Ectodermal cell (in vitro differentiated cells): Measurements from ENCODE around the gene TOR1B.

Source experiments
- H3K27ac ChIP-seq: 2 replicates; pipeline ENCODE4 v1.7.0; 2013; ENCODE audit warnings: mild to moderate bottlenecking, low read depth, low read length; ENCODE audit not compliant: insufficient read depth, poor library complexity, severe bottlenecking
- H3K27me3 ChIP-seq: 2 replicates; pipeline ENCODE4 v1.7.0; 2013; ENCODE audit warnings: mild to moderate bottlenecking, low read length; ENCODE audit not compliant: insufficient read depth, control insufficient read depth, poor library complexity, severe bottlenecking
- H3K36me3 ChIP-seq: one replicate; pipeline ENCODE4 v1.7.0; 2013; ENCODE audit warnings: low read length; ENCODE audit not compliant: control insufficient read depth, insufficient read depth
- H3K4me1 ChIP-seq: one replicate; pipeline ENCODE4 v1.7.0; 2013; ENCODE audit warnings: low read length; ENCODE audit not compliant: control insufficient read depth, insufficient read depth
- H3K4me3 ChIP-seq: 2 replicates; pipeline ENCODE4 v1.7.0; 2013; ENCODE audit warnings: low read depth, low read length, control low read depth; ENCODE audit not compliant: insufficient read depth
- H3K9me3 ChIP-seq: 2 replicates; pipeline ENCODE4 v1.7.0; 2013; ENCODE audit warnings: mild to moderate bottlenecking, low read length, moderate library complexity; ENCODE audit not compliant: control insufficient read depth
- WGBS, 2 experiments: methylation state at CpG; one replicate each; pipeline ENCODE4 v1.1.7; 2013; ENCODE audit warnings: missing lambda C conversion rate in 2 of 2; 5-methylcytosine and 5-hydroxymethylcytosine counted together

The TOR1B gene

DNA sequence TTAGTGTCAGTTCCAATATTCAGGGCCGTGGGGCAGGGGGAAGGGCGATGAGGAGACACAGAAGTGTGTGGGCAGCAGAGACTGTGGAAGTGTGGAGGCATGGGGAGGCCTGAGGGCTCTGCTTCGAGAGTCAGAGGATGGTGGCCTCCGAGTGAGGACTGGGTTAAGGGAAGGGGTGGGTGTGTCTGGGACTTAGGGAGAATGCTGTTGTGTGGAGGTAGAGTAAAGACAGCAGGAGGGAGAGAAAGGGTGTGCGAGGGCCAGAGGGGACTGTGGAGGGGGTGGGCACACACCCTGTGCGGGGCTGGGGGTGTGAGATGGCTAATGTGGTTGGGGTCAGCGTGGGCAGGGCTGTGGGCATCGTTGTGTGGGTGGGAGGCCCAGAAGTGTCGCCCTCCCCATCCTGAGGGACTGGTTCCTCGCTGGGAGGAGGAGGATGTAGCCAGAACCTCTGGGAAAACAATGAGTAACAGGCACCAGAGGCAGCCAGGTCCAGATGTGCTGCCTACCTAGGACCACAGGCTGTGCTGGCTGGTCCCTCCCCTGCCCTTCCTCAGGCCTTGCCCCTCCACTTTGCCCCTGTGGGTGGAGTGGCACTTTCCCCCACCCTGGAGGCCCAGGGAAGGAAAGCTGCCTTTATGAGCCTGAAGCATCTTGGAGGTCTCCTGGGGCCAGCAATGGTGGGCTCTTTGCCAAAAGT lies 36.5 kb downstream of the TOR1B start:
- H3K27ac ChIP-seq: no peak overlapping the region
- no peaks in the 10 kb centered on the region for H3K9me3 ChIP-seq
- H3K4me3 ChIP-seq: no peak overlapping the region
- peaks cover 5% of the 10 kb centered on the region for H3K4me1 ChIP-seq
- H3K36me3 ChIP-seq: no peaks in the 10 kb centered on the region
- H3K27me3 ChIP-seq: no peaks in the 10 kb centered on the region
- WGBS, 2 experiments: 75 to 81% methylated on average over 10 of the region's 10 CpGs

- no peaks in the 10 kb centered on the region for H3K27me3 ChIP-seq
- H3K4me1 ChIP-seq: peaks cover 5% of the 10 kb centered on the region
- H3K4me3 ChIP-seq: no peak overlapping the region
- no peaks in the 10 kb centered on the region for H3K9me3 ChIP-seq
- WGBS, 2 experiments: 91 to 94% methylated on average over 8 of the region's 8 CpGs
- no peaks in the 10 kb centered on the region for H3K36me3 ChIP-seq
- no peak overlapping the region for H3K27ac ChIP-seq
Measured at GRCh38 chr9:129840034-129840433, 37.0 kb downstream of the TOR1B start.

- H3K27ac ChIP-seq: no peak overlapping the region
- no peak overlapping the region for H3K4me3 ChIP-seq
- 87 to 91% methylated on average over 4 of the region's 4 CpGs for WGBS, 2 experiments
Measured at GRCh38 chr9:129841071-129841470, 38.1 kb downstream of the TOR1B start.

DNA sequence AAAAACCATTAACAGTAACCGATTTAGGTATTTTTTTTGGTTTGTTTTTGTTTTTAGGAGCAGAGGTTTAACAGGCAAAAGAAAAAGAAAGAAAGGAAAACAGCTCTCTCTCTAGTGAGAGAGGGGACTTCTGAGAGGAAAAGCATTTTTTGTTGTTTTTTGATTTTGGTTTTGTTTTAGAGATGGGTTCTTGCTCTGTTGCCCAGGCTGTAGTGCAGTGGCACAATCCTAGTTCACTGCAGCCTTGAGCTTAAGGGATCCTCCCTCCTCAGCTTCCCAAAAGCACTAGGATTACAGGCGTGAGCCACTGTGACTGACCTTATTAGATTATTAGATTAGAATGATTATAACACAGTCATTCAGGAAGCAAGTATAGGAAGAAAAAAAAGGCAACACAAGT lies 42.4 kb downstream of the TOR1B start:
- Histone ChIP-seq H3K27ac (no peak overlapping the region), H3K4me1 (no peaks in the 10 kb centered on the region), H3K36me3 (no peaks in the 10 kb centered on the region), H3K4me3 (no peak overlapping the region), H3K27me3 (no peaks in the 10 kb centered on the region), H3K9me3 (no peaks in the 10 kb centered on the region)
- 90 to 95% methylated on average over 1 to 2 of the region's 2 CpGs for WGBS, 2 experiments

More at GRCh38 chr9:129841071-129841470, 38.1 kb downstream of the TOR1B start:
- Histone ChIP-seq H3K4me1 (peaks cover 4% of the 10 kb centered on the region), H3K9me3 (no peaks in the 10 kb centered on the region), H3K27me3 (no peaks in the 10 kb centered on the region), H3K36me3 (no peaks in the 10 kb centered on the region)

- no peaks in the 10 kb centered on the region for H3K9me3 ChIP-seq
- H3K27me3 ChIP-seq: no peaks in the 10 kb centered on the region
- no peaks in the 10 kb centered on the region for H3K36me3 ChIP-seq
- no peak overlapping the region for H3K4me3 ChIP-seq
- no peak overlapping the region for H3K27ac ChIP-seq
- H3K4me1 ChIP-seq: no peaks in the 10 kb centered on the region
- 92 to 98% methylated on average over 4 of the region's 4 CpGs for WGBS, 2 experiments
Measured at GRCh38 chr9:129848712-129849441, 45.9 kb downstream of the TOR1B start.

GRCh38 chr9:129849901-129850300 lies 46.9 kb downstream of the TOR1B start:
- no peak overlapping the region for H3K27ac ChIP-seq
- H3K9me3 ChIP-seq: no peaks in the 10 kb centered on the region
- 92 to 94% methylated on average over 6 of the region's 6 CpGs for WGBS, 2 experiments
- H3K4me1 ChIP-seq: no peaks in the 10 kb centered on the region
- no peaks in the 10 kb centered on the region for H3K27me3 ChIP-seq
- H3K4me3 ChIP-seq: no peak overlapping the region
- no peaks in the 10 kb centered on the region for H3K36me3 ChIP-seq

DNA sequence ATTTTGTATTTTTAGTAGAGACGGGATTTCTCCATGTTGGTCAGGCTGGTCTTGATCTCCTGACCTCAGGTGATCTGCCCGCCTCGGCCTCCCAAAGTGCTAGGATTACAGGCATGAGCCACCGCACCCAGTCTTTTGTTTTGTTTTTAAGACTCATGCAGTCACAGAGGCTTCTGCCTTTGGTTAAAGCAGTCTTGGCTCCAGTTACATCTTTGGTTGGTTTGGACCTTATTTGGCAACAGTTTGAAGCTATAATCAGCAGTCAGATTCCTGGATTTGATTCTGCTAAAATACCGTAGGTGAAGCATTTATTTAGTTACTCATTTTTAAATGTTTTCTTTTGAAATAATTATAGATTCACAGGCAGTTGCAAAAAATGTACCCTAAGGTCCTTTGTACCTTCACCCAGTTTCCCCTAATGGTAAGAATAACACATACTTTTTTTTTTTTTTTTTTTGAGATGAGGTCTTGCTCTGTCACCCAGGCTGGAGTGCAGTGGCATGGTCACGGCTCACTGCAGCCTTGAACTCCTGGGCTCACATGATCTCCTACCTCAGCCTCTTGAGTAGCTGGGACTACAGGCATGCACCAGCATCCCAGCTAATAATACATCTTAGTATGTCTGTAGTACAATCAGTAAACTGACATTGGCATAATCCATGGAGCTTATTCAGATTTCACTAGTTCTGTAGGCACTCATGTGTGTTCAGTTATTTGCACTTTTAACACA lies 48.0 kb downstream of the TOR1B start:
- no peak overlapping the region for H3K4me3 ChIP-seq
- no peak overlapping the region for H3K27ac ChIP-seq
- WGBS, 2 experiments: 88 to 91% methylated on average over 5 of the region's 6 CpGs
- no peaks in the 10 kb centered on the region for H3K4me1 ChIP-seq
- H3K36me3 ChIP-seq: no peaks in the 10 kb centered on the region
- no peaks in the 10 kb centered on the region for H3K27me3 ChIP-seq
- no peaks in the 10 kb centered on the region for H3K9me3 ChIP-seq

DNA sequence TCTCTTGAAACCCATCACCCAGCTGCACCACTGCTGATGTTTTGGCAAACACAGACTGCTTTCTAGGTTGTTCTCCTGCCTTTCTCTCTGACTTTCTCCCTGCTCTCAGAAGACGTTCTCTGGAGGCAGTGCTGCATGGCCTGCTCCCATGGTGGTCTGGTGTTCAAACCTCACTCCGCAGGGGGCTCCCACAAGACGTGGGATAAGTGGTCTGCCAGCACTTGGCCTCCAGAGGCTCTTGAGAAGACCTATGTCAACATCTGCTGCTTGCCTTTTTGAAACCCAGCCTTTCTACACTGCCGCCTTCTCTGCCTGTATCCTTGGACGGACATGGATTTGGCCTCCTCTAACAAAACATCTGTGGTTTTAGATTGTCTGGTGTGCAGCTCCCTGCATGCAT lies 48.8 kb downstream of the TOR1B start:
- Histone ChIP-seq H3K9me3 (no peaks in the 10 kb centered on the region), H3K27me3 (no peaks in the 10 kb centered on the region), H3K4me1 (no peaks in the 10 kb centered on the region), H3K27ac (no peak overlapping the region), H3K4me3 (no peak overlapping the region), H3K36me3 (no peaks in the 10 kb centered on the region)
- WGBS, 2 experiments: 86 to 88% methylated on average over 5 of the region's 5 CpGs

DNA sequence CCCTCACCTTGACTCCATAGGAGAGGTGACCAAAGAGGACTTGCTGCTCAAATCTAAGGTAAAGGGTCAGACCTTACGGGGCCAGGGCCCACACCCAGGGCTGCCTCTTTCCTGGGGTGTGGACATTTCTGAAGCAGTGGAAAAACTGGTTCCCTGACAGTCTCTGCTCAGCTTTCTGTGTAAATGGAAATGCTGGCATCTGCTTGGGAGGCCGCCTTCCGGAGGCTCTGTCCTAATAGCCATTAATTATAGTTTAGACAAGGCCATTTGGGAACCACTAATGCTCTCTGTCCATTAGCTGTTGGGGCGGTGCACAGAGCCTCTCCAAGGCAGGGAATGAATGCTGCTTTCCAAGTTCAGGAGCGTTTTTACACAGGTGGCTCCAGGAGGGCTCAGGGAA lies 49.6 kb downstream of the TOR1B start:
- H3K27ac ChIP-seq: no peak overlapping the region
- H3K9me3 ChIP-seq: no peaks in the 10 kb centered on the region
- H3K27me3 ChIP-seq: no peaks in the 10 kb centered on the region
- no peaks in the 10 kb centered on the region for H3K36me3 ChIP-seq
- H3K4me3 ChIP-seq: no peak overlapping the region
- H3K4me1 ChIP-seq: no peaks in the 10 kb centered on the region
- 83 to 86% methylated on average over 5 of the region's 5 CpGs for WGBS, 2 experiments

DNA sequence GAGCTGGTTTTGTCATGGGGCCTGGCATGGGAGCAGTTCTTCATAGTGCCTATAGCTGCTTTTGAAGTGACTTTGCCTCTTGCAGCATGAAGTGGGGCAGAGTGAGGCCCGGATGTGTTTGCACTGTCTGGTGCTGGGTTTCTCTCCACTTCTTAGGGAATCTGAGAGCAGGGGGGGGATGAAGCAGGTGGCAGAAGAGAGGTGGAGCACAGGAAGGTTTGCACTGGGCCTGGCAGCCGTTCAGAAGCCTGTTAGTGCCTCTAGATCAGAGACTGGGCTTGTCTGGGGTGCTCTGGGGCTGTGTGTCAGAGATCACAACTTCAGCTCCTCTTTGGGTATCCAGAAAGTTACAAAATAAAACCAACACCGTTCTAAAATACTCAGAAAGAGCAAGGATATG lies 50.6 kb downstream of the TOR1B start:
- Histone ChIP-seq H3K4me1 (no peaks in the 10 kb centered on the region), H3K4me3 (no peak overlapping the region), H3K36me3 (no peaks in the 10 kb centered on the region), H3K27me3 (no peaks in the 10 kb centered on the region), H3K9me3 (no peaks in the 10 kb centered on the region), H3K27ac (no peak overlapping the region)
- WGBS, 2 experiments: 60% methylated on average over 3 of the region's 3 CpGs
